K562 (cell line): ENCODE measurements around the gene CELA1. TPM values are rescaled to one million over a fixed set of nuclear protein-coding genes. Genes with fewer than 3 reads are reported as not detected.
A peak's percentile ranks its signal among the peaks of the same experiment; 100 is the strongest.

Experiments
- ETV1 ChIP-seq: fragments of 450-650 bp; conservative IDR thresholded peaks from 2 replicates; pipeline ENCODE4 v1.6.1; 2016; ENCODE audit warnings: missing genetic modification characterization, control low read depth, low read depth, missing compliant biosample characterization
- NCOA1 ChIP-seq: fragments of 450-650 bp; IDR thresholded peaks from 2 replicates; pipeline ENCODE4 v1.6.1; 2016; ENCODE audit warnings: low read depth
- NELFE ChIP-seq: IDR thresholded peaks from 2 replicates; pipeline ENCODE4 v1.6.1; 2011; ENCODE audit warnings: mild to moderate bottlenecking; ENCODE audit not compliant: insufficient read depth, insufficient read length
- NFATC3 ChIP-seq: fragments of 450-650 bp; IDR thresholded peaks from 2 replicates; pipeline ENCODE4 v1.6.1; 2017; ENCODE audit warnings: mild to moderate bottlenecking
- NFIC ChIP-seq: fragments of 450-650 bp; IDR thresholded peaks from 2 replicates; pipeline ENCODE4 v1.6.1; 2017; ENCODE audit warnings: mild to moderate bottlenecking, inconsistent platforms
- RBM14 ChIP-seq: fragments of 200-400 bp; formaldehyde crosslinking; IDR thresholded peaks from 2 replicates; pipeline ENCODE4 v1.6.1; 2018; ENCODE audit warnings: low read depth, mild to moderate bottlenecking, low read length, moderate library complexity, borderline replicate concordance; ENCODE audit not compliant: insufficient read depth
- RBM25 ChIP-seq: fragments of 200-400 bp; formaldehyde crosslinking; IDR thresholded peaks from 2 replicates; pipeline ENCODE4 v1.6.1; 2018; ENCODE audit warnings: low read length, low read depth, moderate library complexity; ENCODE audit not compliant: severe bottlenecking
- SRF ChIP-seq, 2 experiments: fragments of 250-450, 450-650 bp in 1 of 2; sonication (Bioruptor Pico) in 1 of 2; sonication (generic) in 1 of 2; formaldehyde crosslinking; IDR thresholded peaks; 2 replicates each; pipeline versions ENCODE4 v1.5.0 to v1.5.1; 2020 to 2022; ENCODE audit warnings: mild to moderate bottlenecking in 1 of 2, missing genetic modification reagents in 1 of 2
- SRSF7 ChIP-seq: fragments of 200-400 bp; formaldehyde crosslinking; optimal IDR thresholded peaks from 2 replicates; pipeline ENCODE3; 2017; ENCODE audit warnings: mild to moderate bottlenecking, low read depth, low read length
- TARDBP ChIP-seq: fragments of 450-650 bp; IDR thresholded peaks from 2 replicates; pipeline ENCODE4 v1.6.1; 2016
- ZC3H11A ChIP-seq: IDR thresholded peaks from 2 replicates; pipeline ENCODE4 v1.6.1; 2012; ENCODE audit warnings: low read depth, low read length, improper control_type of control experiment
- ZMIZ1 ChIP-seq, 2 experiments: fragments of 150-350 bp in 1 of 2; IDR thresholded peaks; 2 replicates each; pipeline ENCODE4 v1.6.1; 2012 to 2016; ENCODE audit warnings: low read depth in 2 of 2, low read length in 2 of 2, mild to moderate bottlenecking in 1 of 2, moderate library complexity in 1 of 2
- ZNF121 ChIP-seq: sonication (generic); formaldehyde crosslinking; conservative IDR thresholded peaks from 2 replicates; pipeline ENCODE4 v1.8.0; 2022; ENCODE audit warnings: missing genetic modification reagents
- ZNF133 ChIP-seq: fragments of 250-450 bp; sonication (Bioruptor Pico); IDR thresholded peaks from 2 replicates; pipeline ENCODE4 v1.4.0; 2020; ENCODE audit warnings: mild to moderate bottlenecking
- ZNF217 ChIP-seq: sonication (generic); formaldehyde crosslinking; IDR thresholded peaks from 2 replicates; pipeline ENCODE4 v1.8.0; 2022; ENCODE audit warnings: mild to moderate bottlenecking, missing genetic modification reagents
- ZNF583 ChIP-seq: fragments of 250-450 bp; sonication (Bioruptor Pico); IDR thresholded peaks from 2 replicates; pipeline ENCODE4 v1.4.0; 2020
- ZNF764 ChIP-seq: fragments of 250-450 bp; sonication (Bioruptor Pico); IDR thresholded peaks from 2 replicates; pipeline ENCODE4 v1.4.0; 2020; ENCODE audit warnings: low read depth, mild to moderate bottlenecking, moderate library complexity
- polyA plus RNA-seq, 8 experiments: library from polyadenylated mRNA; depleted of rRNA in 4 of 8; stranded (reverse) in 5 of 8; unstranded in 3 of 8; fragments of >200 nt; fragmentation: Nextera tagmentation in 2 of 8; fragmentation: Illumina TruSeq in 1 of 8; extraction: Ambion mirVana in 2 of 8; extraction: Trizol in 1 of 8; gene quantifications; 2 replicates each; pipeline versions ENCODE4 v1.2.1 to v1.2.3, GENCODE V29; 2011 to 2014; ENCODE audit warnings: inconsistent platforms in 1 of 8, missing spikeins in 1 of 8
- total RNA-seq, 7 experiments: library from RNA; depleted of rRNA in 6 of 7; stranded (reverse); fragments of >200 nt in 6 of 7; fragmentation: Illumina TruSeq in 2 of 7; extraction: Trizol in 2 of 7; gene quantifications; 2 replicates each; pipeline versions ENCODE4 v1.2.1 to v1.2.3, GENCODE V29; 2011 to 2021; ENCODE audit warnings: low replicate concordance in 1 of 7
- TF ChIP-seq, protein P1 (sequence below), 2 experiments: fragments of 250-450 bp in 1 of 2; fragments of 450-650 bp in 1 of 2; sonication (Bioruptor Pico) in 1 of 2; IDR thresholded peaks; 2 replicates each; pipeline versions ENCODE4 v1.6.1 to v1.8.0; 2016 to 2021; ENCODE audit warnings: mild to moderate bottlenecking in 2 of 2, moderate library complexity in 2 of 2, missing compliant biosample characterization in 1 of 2, missing genetic modification characterization in 1 of 2
- TF ChIP-seq, protein P2 (sequence below): sonication (generic); formaldehyde crosslinking; IDR thresholded peaks from 2 replicates; pipeline ENCODE4 v1.8.0; 2022; ENCODE audit warnings: mild to moderate bottlenecking, missing genetic modification reagents
- TF ChIP-seq, protein P3 (sequence below): fragments of 250-450 bp; sonication (Bioruptor Pico); IDR thresholded peaks from 2 replicates; pipeline ENCODE4 v1.4.0; 2020
- TF ChIP-seq, protein P4 (sequence below): fragments of 450-650 bp; IDR thresholded peaks from 2 replicates; pipeline ENCODE4 v1.6.1; 2016; ENCODE audit warnings: missing biosample characterization, missing genetic modification characterization

CELA1 gene
- total and polyA plus RNA-seq, 9 of the 15 experiments (the other 6 are each of a cell fraction or from before 2014, with no cell fraction given), result 0.06 to 0.27 (median 0.22) TPM; not detected in 6

DNA sequence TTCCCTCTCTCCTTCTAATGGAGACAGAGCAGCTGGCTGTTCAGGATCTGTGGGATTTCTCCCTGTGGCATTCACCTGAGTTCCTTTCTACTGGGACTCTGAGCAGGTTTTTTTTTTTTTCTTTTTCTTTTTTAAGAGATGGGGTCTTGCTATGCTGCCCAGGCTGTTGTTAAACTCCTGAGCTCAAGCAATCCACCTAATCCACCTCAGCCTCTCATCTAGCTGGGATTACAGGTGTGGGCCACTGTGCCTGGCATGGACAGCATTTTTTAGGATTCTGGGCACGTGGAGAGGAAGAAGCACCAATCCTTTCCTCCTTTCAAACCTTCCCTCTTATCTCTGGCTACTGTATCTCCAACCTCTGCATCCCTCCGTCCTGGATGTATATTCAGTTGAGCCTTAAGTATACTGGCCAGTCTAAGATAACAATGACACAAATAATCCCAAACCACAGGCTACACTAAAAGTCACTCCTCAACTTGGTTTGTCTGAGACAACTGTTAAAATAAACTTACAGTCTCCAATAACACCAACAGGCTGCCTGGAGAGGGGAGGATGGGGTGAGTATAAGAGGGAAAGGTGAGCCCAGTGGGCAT, 16.4 kb upstream of the CELA1 start (continued):
- TF ChIP-seq TARDBP (no peak), ETV1 (tag) (no peak), NCOA1 (no peak), SRSF7 (no peak), ZNF583 (CRISPR knock-in tag) (no peak), ZNF121 (CRISPR knock-in tag) (peak; percentile 99), ZC3H11A (no peak), ZNF133 (CRISPR knock-in tag) (no peak), SRF (CRISPR knock-in tag; IDR thresholded peaks at IDR 0.05) (no peak), RBM25 (peak; percentile 67), ZNF764 (CRISPR knock-in tag) (no peak), NELFE (no peak), NFIC (peak; percentile 37; the same call in 1 of the 2 replicates), NFATC3 (no peak), ZMIZ1 (IDR thresholded peaks at IDR 0.05; ENCODE audit: low read depth in 2 of 2, low read length in 2 of 2) (no peak), RBM14 (no peak), ZNF217 (CRISPR knock-in tag) (no peak)
- TF ChIP-seq, protein P1, sequence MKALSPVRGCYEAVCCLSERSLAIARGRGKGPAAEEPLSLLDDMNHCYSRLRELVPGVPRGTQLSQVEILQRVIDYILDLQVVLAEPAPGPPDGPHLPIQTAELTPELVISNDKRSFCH (CRISPR knock-in tag; IDR thresholded peaks at IDR 0.05), result no peak
- TF ChIP-seq, protein P1 (tag; IDR thresholded peaks at IDR 0.05), result no peak
- TF ChIP-seq, protein P2, sequence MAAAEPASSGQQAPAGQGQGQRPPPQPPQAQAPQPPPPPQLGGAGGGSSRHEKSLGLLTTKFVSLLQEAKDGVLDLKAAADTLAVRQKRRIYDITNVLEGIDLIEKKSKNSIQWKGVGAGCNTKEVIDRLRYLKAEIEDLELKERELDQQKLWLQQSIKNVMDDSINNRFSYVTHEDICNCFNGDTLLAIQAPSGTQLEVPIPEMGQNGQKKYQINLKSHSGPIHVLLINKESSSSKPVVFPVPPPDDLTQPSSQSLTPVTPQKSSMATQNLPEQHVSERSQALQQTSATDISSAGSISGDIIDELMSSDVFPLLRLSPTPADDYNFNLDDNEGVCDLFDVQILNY, result no peak
- TF ChIP-seq, protein P3, sequence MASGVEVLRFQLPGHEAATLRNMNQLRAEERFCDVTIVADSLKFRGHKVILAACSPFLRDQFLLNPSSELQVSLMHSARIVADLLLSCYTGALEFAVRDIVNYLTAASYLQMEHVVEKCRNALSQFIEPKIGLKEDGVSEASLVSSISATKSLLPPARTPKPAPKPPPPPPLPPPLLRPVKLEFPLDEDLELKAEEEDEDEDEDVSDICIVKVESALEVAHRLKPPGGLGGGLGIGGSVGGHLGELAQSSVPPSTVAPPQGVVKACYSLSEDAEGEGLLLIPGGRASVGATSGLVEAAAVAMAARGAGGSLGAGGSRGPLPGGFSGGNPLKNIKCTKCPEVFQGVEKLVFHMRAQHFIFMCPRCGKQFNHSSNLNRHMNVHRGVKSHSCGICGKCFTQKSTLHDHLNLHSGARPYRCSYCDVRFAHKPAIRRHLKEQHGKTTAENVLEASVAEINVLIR (CRISPR knock-in tag), result no peak
- TF ChIP-seq, protein P4, sequence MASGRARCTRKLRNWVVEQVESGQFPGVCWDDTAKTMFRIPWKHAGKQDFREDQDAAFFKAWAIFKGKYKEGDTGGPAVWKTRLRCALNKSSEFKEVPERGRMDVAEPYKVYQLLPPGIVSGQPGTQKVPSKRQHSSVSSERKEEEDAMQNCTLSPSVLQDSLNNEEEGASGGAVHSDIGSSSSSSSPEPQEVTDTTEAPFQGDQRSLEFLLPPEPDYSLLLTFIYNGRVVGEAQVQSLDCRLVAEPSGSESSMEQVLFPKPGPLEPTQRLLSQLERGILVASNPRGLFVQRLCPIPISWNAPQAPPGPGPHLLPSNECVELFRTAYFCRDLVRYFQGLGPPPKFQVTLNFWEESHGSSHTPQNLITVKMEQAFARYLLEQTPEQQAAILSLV (tag), result no peak
